ENCODE results near the gene CBLL1. TPM values are rescaled to one million over a fixed set of nuclear protein-coding genes. Genes with fewer than 3 reads are reported as not detected.

The CBLL1 gene
- total RNA-seq, 2 experiments from 2014 or later = 52.1 to 57.0 TPM

- Mint-ChIP-seq H3K27ac (no peak overlapping the region), H3K9me3 (no peaks in the 10 kb centered on the region), H3K27me3 (no peaks in the 10 kb centered on the region), H3K4me3 (no peak overlapping the region), H3K36me3 (peaks cover 3% of the 10 kb centered on the region), H3K4me1 (peaks cover 3% of the 10 kb centered on the region)
- DNase-seq (no peak), ATAC-seq (ENCODE audit: low read depth) (no peak)
- POLR2A ChIA-PET = no interaction called here
Observed at GRCh38 chr7:107768263-107768662, 24.3 kb downstream of the CBLL1 start.

- no peaks in the 10 kb centered on the region for H3K27me3 Mint-ChIP-seq
- no peaks in the 10 kb centered on the region for H3K9me3 Mint-ChIP-seq
- ATAC-seq (ENCODE audit: low read depth) = no peak
Observed at GRCh38 chr7:107773027-107773426, 29.1 kb downstream of the CBLL1 start.

DNA sequence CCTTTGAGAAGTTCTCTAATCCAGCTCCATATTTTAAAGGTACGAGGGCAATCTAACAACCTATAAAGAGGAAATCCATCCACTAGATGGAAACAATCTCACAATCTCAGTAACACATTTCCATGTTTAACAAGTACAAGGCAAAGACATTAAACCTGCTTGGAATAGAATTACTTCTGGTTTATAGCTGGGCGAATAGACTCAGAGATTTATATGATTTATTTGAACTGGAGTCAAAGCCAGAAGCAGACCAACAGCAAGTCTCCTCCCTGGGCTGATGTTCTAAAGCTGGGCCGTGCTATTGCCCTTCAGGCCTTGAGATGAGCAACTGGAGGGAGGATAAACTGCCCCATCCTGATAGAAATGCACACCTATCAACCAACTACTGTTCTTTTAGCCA is 33.8 kb downstream of the CBLL1 start:
- POLR2A ChIA-PET = no interaction called here
- DNase-seq = no peak
- H3K27ac Mint-ChIP-seq = no peak overlapping the region
- H3K27me3 Mint-ChIP-seq = peaks cover 4% of the 10 kb centered on the region
- no peaks in the 10 kb centered on the region for H3K4me1 Mint-ChIP-seq
- no peak for ATAC-seq (ENCODE audit: low read depth)
- H3K36me3 Mint-ChIP-seq = no peaks in the 10 kb centered on the region
- H3K4me3 Mint-ChIP-seq = no peak overlapping the region
- no peaks in the 10 kb centered on the region for H3K9me3 Mint-ChIP-seq

More at GRCh38 chr7:107773027-107773426, 29.1 kb downstream of the CBLL1 start:
- H3K4me3 Mint-ChIP-seq = no peak overlapping the region
- DNase-seq = no peak
- no peak overlapping the region for H3K27ac Mint-ChIP-seq
- no peaks in the 10 kb centered on the region for H3K36me3 Mint-ChIP-seq
- no peaks in the 10 kb centered on the region for H3K4me1 Mint-ChIP-seq
- POLR2A ChIA-PET = no interaction called here

DNA sequence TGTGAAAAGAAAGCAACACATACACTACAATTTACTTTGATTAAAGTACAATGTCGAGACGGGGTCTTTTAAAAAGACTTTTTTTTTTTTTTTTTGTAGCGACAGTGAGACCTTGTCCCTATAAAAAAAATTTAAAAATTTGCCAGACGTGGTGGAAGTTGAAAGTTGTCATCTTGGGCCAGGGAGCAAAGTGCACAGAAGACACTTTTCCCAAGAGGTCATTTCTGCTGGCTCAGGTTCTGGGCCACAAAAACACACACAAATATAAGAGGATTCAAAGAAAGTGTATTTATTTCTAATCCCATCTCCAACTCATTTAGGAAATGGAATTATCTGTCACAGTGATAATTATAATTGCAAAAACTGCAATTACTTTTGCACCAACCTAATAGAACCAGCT is 34.3 kb downstream of the CBLL1 start:
- DNase-seq (no peak), ATAC-seq (ENCODE audit: low read depth) (no peak)
- H3K4me1 Mint-ChIP-seq = no peaks in the 10 kb centered on the region
- no peaks in the 10 kb centered on the region for H3K9me3 Mint-ChIP-seq
- no peak overlapping the region for H3K4me3 Mint-ChIP-seq
- POLR2A ChIA-PET = no interaction called here
- peaks cover 4% of the 10 kb centered on the region for H3K27me3 Mint-ChIP-seq
- H3K27ac Mint-ChIP-seq = no peak overlapping the region
- no peaks in the 10 kb centered on the region for H3K36me3 Mint-ChIP-seq

DNA sequence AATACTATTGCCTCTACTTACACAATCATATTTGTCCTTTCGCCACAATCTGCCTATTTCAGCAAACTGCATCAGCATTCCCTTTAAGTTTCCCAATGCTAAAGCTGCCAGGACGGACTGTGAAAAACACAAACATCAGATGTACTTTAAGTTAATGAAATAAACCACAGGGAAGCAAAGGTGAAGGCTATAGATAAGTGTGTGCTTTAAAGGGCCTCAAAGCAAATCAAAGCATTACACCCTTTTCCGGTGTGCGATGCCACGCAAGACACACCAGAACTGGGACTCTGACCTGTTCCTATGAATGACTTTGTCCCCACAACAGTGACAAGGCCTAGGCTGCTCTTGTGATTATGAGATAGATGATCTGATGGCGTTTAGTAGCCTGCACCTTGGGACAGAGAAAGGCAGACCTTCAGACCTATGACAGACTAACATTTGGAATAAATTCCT is 35.7 kb downstream of the CBLL1 start:
- H3K4me1 Mint-ChIP-seq = no peaks in the 10 kb centered on the region
- POLR2A ChIA-PET = no interaction called here

DNA sequence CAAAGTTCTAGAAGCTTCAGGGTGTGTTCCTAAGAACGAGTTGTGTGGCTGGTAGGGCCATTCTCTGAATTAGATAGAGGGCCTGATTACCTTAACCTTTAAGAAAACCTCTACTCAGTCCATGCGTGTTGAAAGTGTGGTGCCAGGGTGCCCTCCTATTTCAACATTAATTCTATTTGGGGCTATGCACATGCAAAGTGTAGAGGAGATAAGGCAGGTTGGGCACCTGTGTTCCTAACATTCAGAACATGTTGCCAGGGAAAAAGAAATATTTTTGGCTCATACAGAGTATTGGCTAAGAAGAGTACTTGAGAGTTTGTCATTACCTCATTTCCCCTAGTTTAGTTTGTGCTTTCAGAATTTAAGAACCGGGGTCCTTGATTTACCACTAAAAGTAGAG is 38.4 kb downstream of the CBLL1 start:
- H3K9me3 Mint-ChIP-seq = no peaks in the 10 kb centered on the region
- H3K4me1 Mint-ChIP-seq = peaks cover 6% of the 10 kb centered on the region
- no peaks in the 10 kb centered on the region for H3K36me3 Mint-ChIP-seq
- ATAC-seq (ENCODE audit: low read depth) (no peak), DNase-seq (no peak)
- POLR2A ChIA-PET = no interaction called here
- H3K27me3 Mint-ChIP-seq = peaks cover 4% of the 10 kb centered on the region
- H3K4me3 Mint-ChIP-seq = no peak overlapping the region
- H3K27ac Mint-ChIP-seq = no peak overlapping the region

More for the DNA sequence above, 35.7 kb downstream of the CBLL1 start:
- ATAC-seq (ENCODE audit: low read depth) (no peak), DNase-seq (no peak)
- Mint-ChIP-seq H3K27me3 (peaks cover 4% of the 10 kb centered on the region), H3K9me3 (no peaks in the 10 kb centered on the region), H3K4me3 (no peak overlapping the region), H3K27ac (no peak overlapping the region), H3K36me3 (no peaks in the 10 kb centered on the region)

DNA sequence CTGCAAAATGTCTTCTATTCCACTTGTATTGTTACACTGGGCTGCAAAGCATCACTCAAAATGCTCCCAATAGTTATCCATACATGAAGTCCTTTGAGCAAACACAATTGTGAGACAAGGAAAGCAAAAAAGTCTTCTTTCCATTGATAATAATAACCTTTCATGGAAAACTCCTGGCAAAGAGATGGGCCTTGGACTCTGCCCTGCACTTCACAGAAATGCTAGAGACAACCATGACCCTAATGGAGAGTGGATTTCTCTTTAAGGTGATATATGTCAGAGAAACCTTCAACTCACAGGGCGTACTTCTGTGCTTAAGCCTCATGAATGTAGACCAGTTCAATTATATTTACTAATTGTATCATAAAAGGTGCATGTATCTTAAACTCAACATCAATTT is 39.7 kb downstream of the CBLL1 start:
- no peak for ATAC-seq (ENCODE audit: low read depth)
- DNase-seq = no peak
- Mint-ChIP-seq H3K27me3 (peaks cover 4% of the 10 kb centered on the region), H3K36me3 (no peaks in the 10 kb centered on the region), H3K9me3 (no peaks in the 10 kb centered on the region), H3K4me3 (no peak overlapping the region), H3K27ac (no peak overlapping the region), H3K4me1 (peaks cover 6% of the 10 kb centered on the region)
- POLR2A ChIA-PET = no interaction called here

- H3K9me3 Mint-ChIP-seq = no peaks in the 10 kb centered on the region
- POLR2A ChIA-PET = no interaction called here
- H3K27me3 Mint-ChIP-seq = peaks cover 4% of the 10 kb centered on the region
- no peak overlapping the region for H3K4me3 Mint-ChIP-seq
- ATAC-seq (ENCODE audit: low read depth) = no peak
- H3K27ac Mint-ChIP-seq = no peak overlapping the region
- no peaks in the 10 kb centered on the region for H3K36me3 Mint-ChIP-seq
- no peak for DNase-seq
- peaks cover 6% of the 10 kb centered on the region for H3K4me1 Mint-ChIP-seq
Observed at GRCh38 chr7:107785170-107785569, 41.2 kb downstream of the CBLL1 start.

DNA sequence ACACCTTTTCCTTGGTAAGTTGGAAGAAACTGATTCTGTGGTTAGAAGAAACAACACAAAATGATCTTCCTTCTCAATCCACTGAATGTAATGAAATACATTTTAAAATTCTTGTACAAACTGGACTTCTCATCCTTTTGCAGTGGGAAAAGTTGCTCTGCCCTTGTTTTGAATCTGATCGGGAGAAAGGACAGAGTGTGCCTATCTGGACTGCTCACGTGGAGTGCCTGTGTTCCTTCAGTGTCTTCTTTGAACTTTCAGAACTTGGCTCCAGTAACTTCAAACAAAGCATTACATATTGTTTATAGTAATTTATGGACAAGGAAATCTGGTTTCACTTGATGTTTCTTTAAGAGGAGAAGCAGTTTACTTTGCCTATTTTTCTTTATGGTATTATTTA is 42.0 kb downstream of the CBLL1 start:
- no peaks in the 10 kb centered on the region for H3K36me3 Mint-ChIP-seq
- H3K27me3 Mint-ChIP-seq = peaks cover 6% of the 10 kb centered on the region
- H3K27ac Mint-ChIP-seq = no peak overlapping the region
- H3K4me1 Mint-ChIP-seq = peaks cover 6% of the 10 kb centered on the region
- no peak for ATAC-seq (ENCODE audit: low read depth)
- H3K9me3 Mint-ChIP-seq = no peaks in the 10 kb centered on the region
- DNase-seq = no peak
- POLR2A ChIA-PET = no interaction called here
- H3K4me3 Mint-ChIP-seq = no peak overlapping the region

DNA sequence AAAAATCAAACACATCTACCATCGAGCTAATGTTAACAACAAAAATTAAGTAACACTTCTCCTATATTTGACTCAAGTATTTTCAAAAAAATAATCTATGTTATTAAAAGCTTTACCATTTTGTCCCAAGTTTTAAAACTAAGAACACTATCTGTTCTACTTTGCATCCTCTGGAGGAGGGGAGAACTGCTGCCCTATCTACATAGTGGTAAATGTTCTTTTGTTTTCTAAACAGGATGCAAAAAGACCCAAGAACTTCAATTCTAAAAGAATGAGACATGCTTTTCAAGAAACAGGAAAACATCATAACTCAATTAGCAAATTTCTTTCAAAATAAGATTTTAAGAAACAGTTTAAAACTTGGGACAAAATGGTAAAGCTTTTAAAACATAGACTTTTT is 44.3 kb downstream of the CBLL1 start:
- Mint-ChIP-seq H3K27me3 (peaks cover 5% of the 10 kb centered on the region), H3K4me1 (peaks cover 6% of the 10 kb centered on the region), H3K27ac (no peak overlapping the region), H3K36me3 (no peaks in the 10 kb centered on the region), H3K4me3 (no peak overlapping the region), H3K9me3 (no peaks in the 10 kb centered on the region)
- ATAC-seq (ENCODE audit: low read depth) = no peak
- POLR2A ChIA-PET = no interaction called here
- DNase-seq = no peak

- peaks cover 6% of the 10 kb centered on the region for H3K4me1 Mint-ChIP-seq
- H3K27ac Mint-ChIP-seq = no peak overlapping the region
- DNase-seq = no peak
- no peak for ATAC-seq (ENCODE audit: low read depth)
- no peak overlapping the region for H3K4me3 Mint-ChIP-seq
- peaks cover 6% of the 10 kb centered on the region for H3K27me3 Mint-ChIP-seq
- H3K9me3 Mint-ChIP-seq = no peaks in the 10 kb centered on the region
- no peaks in the 10 kb centered on the region for H3K36me3 Mint-ChIP-seq
- POLR2A ChIA-PET = no interaction called here
Observed at GRCh38 chr7:107788662-107789061, 44.7 kb downstream of the CBLL1 start.

DNA sequence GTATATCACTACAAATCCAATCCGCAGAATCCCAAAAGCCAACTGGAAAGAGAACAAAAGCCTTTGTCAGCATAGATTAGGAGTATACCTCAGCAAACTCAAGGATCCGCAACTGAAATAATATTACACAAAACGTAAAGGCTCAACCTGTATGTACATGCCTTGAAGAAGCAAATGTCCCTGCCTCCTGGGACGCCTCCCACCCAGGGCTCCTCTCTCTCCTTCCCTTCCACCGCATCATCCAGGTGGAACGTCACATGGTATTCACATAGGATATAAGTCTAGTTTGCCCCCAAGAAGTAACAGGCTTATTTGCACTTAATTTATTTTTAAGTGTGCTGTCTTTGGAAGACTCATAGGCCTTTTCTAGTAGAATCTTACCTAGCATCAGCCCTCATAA is 45.7 kb downstream of the CBLL1 start:
- ATAC-seq (ENCODE audit: low read depth) (no peak), DNase-seq (no peak)
- Mint-ChIP-seq H3K4me1 (peaks cover 6% of the 10 kb centered on the region), H3K27me3 (peaks cover 13% of the 10 kb centered on the region), H3K36me3 (no peaks in the 10 kb centered on the region), H3K9me3 (no peaks in the 10 kb centered on the region), H3K4me3 (no peak overlapping the region), H3K27ac (no peak overlapping the region)
- POLR2A ChIA-PET = no interaction called here

- DNase-seq (no peak), ATAC-seq (ENCODE audit: low read depth) (no peak)
- Mint-ChIP-seq H3K4me1 (no peaks in the 10 kb centered on the region), H3K36me3 (no peaks in the 10 kb centered on the region), H3K4me3 (no peak overlapping the region), H3K27ac (no peak overlapping the region), H3K9me3 (no peaks in the 10 kb centered on the region), H3K27me3 (peaks cover 16% of the 10 kb centered on the region)
- POLR2A ChIA-PET = no interaction called here
Observed at GRCh38 chr7:107792364-107792763, 48.4 kb downstream of the CBLL1 start.

DNA sequence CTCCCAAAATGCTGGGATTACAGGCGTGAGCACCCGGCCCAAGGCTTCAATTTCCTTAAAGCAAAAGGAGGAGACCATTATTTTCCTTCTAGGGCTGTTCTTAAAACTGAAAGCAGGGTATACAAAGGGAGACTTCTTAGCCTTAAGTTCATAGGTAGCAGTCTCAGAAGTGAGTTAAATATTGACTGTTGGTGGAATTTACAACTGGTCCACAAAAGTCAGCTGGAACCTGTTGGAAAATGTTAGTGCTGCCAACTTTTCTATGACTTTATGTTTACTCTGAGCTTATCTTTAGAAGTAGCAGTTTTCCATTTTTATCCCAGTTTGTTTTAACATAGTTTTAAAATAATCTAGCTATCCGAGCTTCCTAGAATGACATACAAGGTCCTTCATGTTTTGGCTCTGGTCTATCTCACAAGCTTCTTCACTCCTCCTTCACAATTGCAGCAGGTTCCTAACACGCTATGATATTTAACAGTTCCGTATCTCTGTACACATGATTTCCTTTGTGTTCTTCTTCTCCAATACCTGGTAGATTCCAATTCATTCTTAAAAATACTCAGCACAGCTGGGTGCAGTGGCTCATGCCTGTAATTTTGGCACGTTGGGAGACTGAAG is 55.8 kb downstream of the CBLL1 start:
- Mint-ChIP-seq H3K27ac (no peak overlapping the region), H3K27me3 (peaks cover 16% of the 10 kb centered on the region), H3K36me3 (no peaks in the 10 kb centered on the region), H3K9me3 (no peaks in the 10 kb centered on the region), H3K4me1 (no peaks in the 10 kb centered on the region), H3K4me3 (no peak overlapping the region)
- POLR2A ChIA-PET = no interaction called here
- DNase-seq = no peak
- no peak for ATAC-seq (ENCODE audit: low read depth)

All from activated naive CD8-positive, alpha-beta T cell treated with anti-CD3 and anti-CD28 coated beads, Interleukin-2, amount 10 ng/mL, durations not matched to agents 7 days and 5 days (primary cell).